ENCODE data around the gene ATAD2B.

DNA sequence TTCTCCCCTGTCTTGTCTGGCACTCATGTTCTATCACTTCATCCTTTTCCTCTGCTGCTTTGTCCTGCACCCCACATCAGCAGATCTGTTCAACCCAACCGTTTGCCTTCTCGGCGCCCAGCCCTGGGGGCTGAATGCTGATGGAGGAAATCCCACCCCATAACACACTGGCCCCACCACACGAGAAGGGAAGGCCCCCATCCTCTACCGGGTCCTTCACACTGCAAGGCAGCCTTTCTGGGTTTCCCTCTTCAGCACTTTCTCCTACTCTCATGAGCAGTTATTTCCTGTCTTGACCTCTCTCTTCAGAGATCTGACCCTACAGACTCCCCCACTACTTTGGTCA is 227.4 kb downstream of the ATAD2B start:
- TF ChIP-seq POLR2A (IDR thresholded peaks at IDR 0.05; ENCODE audit: low read depth, low read length) = no peak
- TF ChIP-seq POLR2AphosphoS5 (IDR thresholded peaks at IDR 0.05; ENCODE audit: low read depth, low read length) = no peak

Measured in GM12892 (cell line).